Suprapubic skin (tissue), 4 donors: ENCODE results near the gene MEI1.

Experiments used
- CTCF ChIP-seq, 2 donors: fragments of 200-600 bp in 1 of 2; fragments of 450-650 bp in 1 of 2; sonication (generic) in 1 of 2; IDR thresholded peaks; one replicate each; pipeline ENCODE4 v1.5.1; 2016 to 2019; ENCODE audit warnings: antibody characterized with exemption in 2 of 2, mild to moderate bottlenecking in 1 of 2, moderate library complexity in 1 of 2
- POLR2A ChIP-seq, 2 donors: fragments of 450-650 bp; IDR thresholded peaks; one replicate each; pipeline ENCODE4 v1.6.1; 2017; ENCODE audit warnings: antibody characterized with exemption in 2 of 2, mild to moderate bottlenecking in 2 of 2, moderate library complexity in 2 of 2
- POLR2AphosphoS5 ChIP-seq, 3 donors: sonication (generic); formaldehyde crosslinking; IDR thresholded peaks; one replicate each; pipeline ENCODE4 v1.6.1; 2017; ENCODE audit warnings: antibody characterized with exemption in 3 of 3

GRCh38 chr22:41722496-41722895 lies 23.2 kb downstream of the MEI1 start:
- TF ChIP-seq POLR2AphosphoS5 (IDR thresholded peaks at IDR 0.05) (no peak), POLR2A (IDR thresholded peaks at IDR 0.05) (no peak), CTCF (IDR thresholded peaks at IDR 0.05) (no peak)
